ENCODE measurements around the gene ARFGAP1.

The ARFGAP1 gene

GRCh38 chr20:63307538-63308217 is 35.1 kb downstream of the ARFGAP1 start:
- no peaks in the 10 kb centered on the region for H3K36me3 ChIP-seq (ENCODE audit: insufficient read depth, low read length)
- TF ChIP-seq EZH2 (IDR thresholded peaks at IDR 0.05) (no peak), FOXP2 (optimal IDR thresholded peaks at IDR 0.05; ENCODE audit: control extremely low read depth, extremely low read length, insufficient read depth) (no peak), POLR2AphosphoS5 (IDR thresholded peaks at IDR 0.05; ENCODE audit: borderline replicate concordance, low read depth, low read length) (no peak)
- DNase-seq (ENCODE audit: low read depth, low spot score), result no peak
- no peaks in the 10 kb centered on the region for H3K9me3 ChIP-seq (ENCODE audit: low read depth, low read length)
- no peak overlapping the region for H3K9ac ChIP-seq (ENCODE audit: insufficient read length)
- H3K27ac ChIP-seq, result no peak overlapping the region
- H3K4me3 ChIP-seq, result no peak overlapping the region

GRCh38 chr20:63308218-63308911 is 35.8 kb downstream of the ARFGAP1 start:
- no peak for DNase-seq (ENCODE audit: low read depth, low spot score)

GRCh38 chr20:63309261-63310071 is 36.9 kb downstream of the ARFGAP1 start:
- no peak overlapping the region for H3K27ac ChIP-seq
- DNase-seq (ENCODE audit: low read depth, low spot score), result no peak
- TF ChIP-seq EZH2 (IDR thresholded peaks at IDR 0.05) (no peak), FOXP2 (optimal IDR thresholded peaks at IDR 0.05; ENCODE audit: control extremely low read depth, extremely low read length, insufficient read depth) (no peak), POLR2AphosphoS5 (IDR thresholded peaks at IDR 0.05; ENCODE audit: borderline replicate concordance, low read depth, low read length) (no peak)

More at GRCh38 chr20:63308218-63308911, 35.8 kb downstream of the ARFGAP1 start:
- H3K4me3 ChIP-seq, result no peak overlapping the region
- H3K9ac ChIP-seq (ENCODE audit: insufficient read length), result no peak overlapping the region
- no peak for TF ChIP-seq EZH2 (IDR thresholded peaks at IDR 0.05)
- no peak for TF ChIP-seq POLR2AphosphoS5 (IDR thresholded peaks at IDR 0.05; ENCODE audit: borderline replicate concordance, low read depth, low read length)
- TF ChIP-seq FOXP2 (optimal IDR thresholded peaks at IDR 0.05; ENCODE audit: control extremely low read depth, extremely low read length, insufficient read depth), result no peak
- H3K36me3 ChIP-seq (ENCODE audit: insufficient read depth, low read length), result no peaks in the 10 kb centered on the region
- H3K9me3 ChIP-seq (ENCODE audit: low read depth, low read length), result no peaks in the 10 kb centered on the region
- no peak overlapping the region for H3K27ac ChIP-seq

GRCh38 chr20:63310265-63310991 is 37.8 kb downstream of the ARFGAP1 start:
- H3K4me3 ChIP-seq, result no peak overlapping the region
- no peak overlapping the region for H3K27ac ChIP-seq
- TF ChIP-seq POLR2AphosphoS5 (IDR thresholded peaks at IDR 0.05; ENCODE audit: borderline replicate concordance, low read depth, low read length) (no peak), EZH2 (IDR thresholded peaks at IDR 0.05) (no peak), FOXP2 (optimal IDR thresholded peaks at IDR 0.05; ENCODE audit: control extremely low read depth, extremely low read length, insufficient read depth) (no peak)
- no peak for DNase-seq (ENCODE audit: low read depth, low spot score)
- H3K9ac ChIP-seq (ENCODE audit: insufficient read length), result no peak overlapping the region
- no peaks in the 10 kb centered on the region for H3K36me3 ChIP-seq (ENCODE audit: insufficient read depth, low read length)
- no peaks in the 10 kb centered on the region for H3K9me3 ChIP-seq (ENCODE audit: low read depth, low read length)

More at GRCh38 chr20:63309261-63310071, 36.9 kb downstream of the ARFGAP1 start:
- no peak overlapping the region for H3K4me3 ChIP-seq
- no peaks in the 10 kb centered on the region for H3K36me3 ChIP-seq (ENCODE audit: insufficient read depth, low read length)
- no peaks in the 10 kb centered on the region for H3K9me3 ChIP-seq (ENCODE audit: low read depth, low read length)
- no peak overlapping the region for H3K9ac ChIP-seq (ENCODE audit: insufficient read length)

GRCh38 chr20:63311186-63311832 is 38.7 kb downstream of the ARFGAP1 start:
- no peaks in the 10 kb centered on the region for H3K36me3 ChIP-seq (ENCODE audit: insufficient read depth, low read length)
- no peak overlapping the region for H3K27ac ChIP-seq
- H3K9ac ChIP-seq (ENCODE audit: insufficient read length), result no peak overlapping the region
- no peaks in the 10 kb centered on the region for H3K9me3 ChIP-seq (ENCODE audit: low read depth, low read length)
- no peak for DNase-seq (ENCODE audit: low read depth, low spot score)
- no peak overlapping the region for H3K4me3 ChIP-seq
- no peak for TF ChIP-seq EZH2 (IDR thresholded peaks at IDR 0.05)
- no peak for TF ChIP-seq POLR2AphosphoS5 (IDR thresholded peaks at IDR 0.05; ENCODE audit: borderline replicate concordance, low read depth, low read length)
- no peak for TF ChIP-seq FOXP2 (optimal IDR thresholded peaks at IDR 0.05; ENCODE audit: control extremely low read depth, extremely low read length, insufficient read depth)

GRCh38 chr20:63311833-63312243 is 39.2 kb downstream of the ARFGAP1 start:
- Histone ChIP-seq H3K4me3 (no peak overlapping the region), H3K9me3 (ENCODE audit: low read depth, low read length) (no peaks in the 10 kb centered on the region), H3K9ac (ENCODE audit: insufficient read length) (no peak overlapping the region), H3K36me3 (ENCODE audit: insufficient read depth, low read length) (no peaks in the 10 kb centered on the region), H3K27ac (no peak overlapping the region)
- DNase-seq (ENCODE audit: low read depth, low spot score), result no peak
- TF ChIP-seq FOXP2 (optimal IDR thresholded peaks at IDR 0.05; ENCODE audit: control extremely low read depth, extremely low read length, insufficient read depth) (no peak), EZH2 (IDR thresholded peaks at IDR 0.05) (no peak), POLR2AphosphoS5 (IDR thresholded peaks at IDR 0.05; ENCODE audit: borderline replicate concordance, low read depth, low read length) (no peak)

GRCh38 chr20:63312273-63312672 is 39.7 kb downstream of the ARFGAP1 start:
- no peak overlapping the region for H3K9ac ChIP-seq (ENCODE audit: insufficient read length)
- TF ChIP-seq EZH2 (IDR thresholded peaks at IDR 0.05), result no peak
- TF ChIP-seq FOXP2 (optimal IDR thresholded peaks at IDR 0.05; ENCODE audit: control extremely low read depth, extremely low read length, insufficient read depth), result no peak
- no peak for TF ChIP-seq POLR2AphosphoS5 (IDR thresholded peaks at IDR 0.05; ENCODE audit: borderline replicate concordance, low read depth, low read length)
- no peaks in the 10 kb centered on the region for H3K36me3 ChIP-seq (ENCODE audit: insufficient read depth, low read length)
- no peaks in the 10 kb centered on the region for H3K9me3 ChIP-seq (ENCODE audit: low read depth, low read length)
- no peak overlapping the region for H3K27ac ChIP-seq
- H3K4me3 ChIP-seq, result no peak overlapping the region
- no peak for DNase-seq (ENCODE audit: low read depth, low spot score)
